ENCODE data around the gene ENPEP.
"Not testable (repeated sequence)": the region's sequence is repeated elsewhere in the genome, so short reads cannot be mapped to it uniquely, and the experiment has no call there.

The ENPEP gene

DNA sequence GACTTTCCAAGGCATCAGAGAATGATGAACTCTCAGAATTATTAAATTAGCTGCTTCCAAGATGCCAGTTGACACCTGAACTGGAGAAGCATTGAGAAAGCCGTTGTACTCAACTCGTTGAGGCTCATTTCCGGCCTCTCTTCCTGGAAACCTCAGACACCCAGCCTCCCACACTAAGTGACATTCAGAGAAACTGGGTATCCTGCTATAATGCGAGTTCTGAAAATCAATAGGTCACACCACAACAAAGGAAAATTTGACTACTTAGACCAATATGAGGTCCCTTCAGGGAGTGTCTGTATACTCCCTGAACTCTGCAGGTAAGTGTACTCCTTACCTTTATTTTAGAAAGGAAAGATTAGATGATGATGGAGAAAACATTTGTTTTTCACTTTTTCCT is 51.2 kb downstream of the ENPEP start:
- DNase-seq = no peak

GRCh38 chr4:110532901-110533589 is 57.1 kb downstream of the ENPEP start:
- DNase-seq = no peak

DNA sequence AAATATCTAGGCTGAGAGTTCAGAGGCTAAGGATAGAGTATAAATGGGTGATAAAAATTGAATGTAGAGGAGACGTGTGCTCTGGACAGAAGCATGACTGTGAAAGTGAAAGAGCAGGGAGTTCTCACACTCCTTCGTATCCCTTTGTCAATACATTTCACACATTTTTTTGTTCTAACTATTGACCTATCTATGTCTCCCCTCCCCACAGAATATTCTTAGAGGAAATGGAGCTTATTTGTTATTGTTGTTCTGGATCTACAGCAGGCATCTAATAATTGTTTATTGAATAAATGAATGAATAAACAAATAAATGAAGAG is 57.6 kb downstream of the ENPEP start:
- no peak for DNase-seq

DNA sequence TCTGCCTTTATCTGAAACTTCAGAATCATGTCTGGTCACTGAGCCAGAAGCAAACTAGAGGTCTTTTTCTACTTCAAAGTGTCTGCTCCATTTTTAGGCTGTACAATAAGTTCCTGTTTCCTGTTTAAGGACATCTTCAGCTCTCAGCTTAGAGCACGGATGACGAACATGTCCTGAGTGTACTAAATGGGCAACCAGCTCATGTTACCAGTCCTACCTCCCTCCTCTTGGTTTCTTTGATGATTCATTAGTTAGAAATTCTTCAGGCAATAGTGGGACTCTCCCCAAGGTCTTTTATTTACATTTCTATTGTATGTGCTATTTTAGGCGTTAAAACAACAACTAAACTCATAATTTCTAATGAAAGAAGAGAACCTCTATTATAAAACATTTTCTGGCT is 58.0 kb downstream of the ENPEP start:
- DNase-seq = peak; percentile 95

DNA sequence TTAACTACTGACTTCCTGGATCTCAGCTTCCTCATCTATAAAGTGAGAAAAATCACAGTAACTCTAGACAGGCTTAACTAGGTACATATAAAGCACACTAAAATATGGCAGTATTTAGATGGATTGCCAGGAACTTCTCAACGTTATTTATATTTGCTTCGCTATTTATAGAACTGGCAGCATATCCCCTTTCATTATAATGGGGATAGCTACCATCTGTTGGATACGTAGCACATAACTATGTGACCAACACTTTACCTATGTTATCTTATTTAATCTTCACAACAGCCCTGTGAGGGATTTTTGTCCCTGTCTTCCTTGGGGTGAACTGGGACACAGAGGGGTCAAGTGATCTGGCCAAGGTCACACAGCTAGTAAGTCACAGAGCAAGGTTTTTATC is 64.6 kb downstream of the ENPEP start:
- peak; percentile 50 for DNase-seq

DNA sequence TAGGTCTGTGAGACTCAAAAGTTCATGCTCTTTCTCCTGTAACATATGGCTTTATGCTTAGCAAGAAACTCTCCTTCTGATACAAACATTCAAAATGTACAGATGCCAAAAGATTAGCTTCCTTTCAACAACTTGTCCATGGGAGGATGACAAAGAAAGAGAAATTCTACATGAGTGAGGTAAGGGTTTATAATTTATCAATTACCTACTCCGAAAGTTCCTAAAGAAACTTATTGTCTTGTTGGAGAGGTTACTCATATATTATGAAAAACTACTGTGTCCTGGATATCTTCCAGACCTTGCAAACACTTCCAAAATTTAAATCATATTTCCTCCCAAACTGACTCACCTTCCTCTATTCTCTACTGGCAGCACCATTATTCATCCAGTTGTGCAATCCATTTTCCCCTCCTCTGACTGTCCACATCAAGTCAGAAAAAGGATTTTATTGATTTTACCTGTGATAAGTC is 65.1 kb downstream of the ENPEP start:
- DNase-seq = peak; percentile 89

- DNase-seq = peak; percentile 13
Observed at GRCh38 chr4:110543577-110543976, 67.6 kb downstream of the ENPEP start.

GRCh38 chr4:110544594-110544993 is 68.6 kb downstream of the ENPEP start:
- DNase-seq = no peak

DNA sequence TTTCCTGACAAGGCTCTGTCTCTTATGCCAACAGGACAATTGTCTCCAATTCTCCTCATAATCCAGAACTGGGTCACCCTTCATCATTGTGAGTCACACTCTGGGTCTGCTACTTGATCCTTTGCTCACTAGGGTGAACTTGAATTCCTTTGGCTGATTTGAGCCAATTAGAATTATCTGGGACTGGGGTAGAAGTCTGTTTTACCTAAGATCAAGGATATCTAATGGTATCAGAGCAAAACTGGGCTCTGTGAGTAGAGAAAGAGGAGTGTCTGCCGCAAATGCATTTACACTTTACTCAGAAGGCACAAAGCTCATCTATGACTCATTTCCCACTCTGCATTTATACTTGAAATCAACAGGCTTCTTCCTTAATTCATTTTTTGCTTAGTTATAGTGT is 74.3 kb downstream of the ENPEP start:
- DNase-seq = peak; percentile 31

GRCh38 chr4:110553197-110553596 is 77.2 kb downstream of the ENPEP start:
- no peak for DNase-seq

GRCh38 chr4:110567214-110567613 is 91.3 kb downstream of the ENPEP start:
- no peak for DNase-seq

DNA sequence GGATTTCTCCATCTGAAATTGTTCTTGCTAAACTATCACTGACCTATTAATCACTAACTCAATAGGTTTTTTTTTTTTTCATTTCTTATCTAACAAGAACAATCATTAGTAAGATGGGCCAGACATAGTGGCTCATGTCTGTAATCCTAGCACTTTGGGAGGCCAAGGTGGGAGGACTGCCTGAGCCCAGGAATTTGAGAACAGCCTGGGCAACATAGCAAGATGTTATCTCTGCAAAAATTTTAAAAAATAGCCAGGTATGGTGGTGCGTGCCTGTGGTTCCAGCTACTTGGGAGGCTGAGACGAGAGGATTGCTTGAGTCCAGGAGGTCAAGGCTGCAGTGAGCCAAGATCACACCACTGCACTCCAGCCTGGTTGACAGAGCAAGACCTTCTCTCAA is 100.7 kb downstream of the ENPEP start:
- not testable (repeated sequence) for DNase-seq

DNA sequence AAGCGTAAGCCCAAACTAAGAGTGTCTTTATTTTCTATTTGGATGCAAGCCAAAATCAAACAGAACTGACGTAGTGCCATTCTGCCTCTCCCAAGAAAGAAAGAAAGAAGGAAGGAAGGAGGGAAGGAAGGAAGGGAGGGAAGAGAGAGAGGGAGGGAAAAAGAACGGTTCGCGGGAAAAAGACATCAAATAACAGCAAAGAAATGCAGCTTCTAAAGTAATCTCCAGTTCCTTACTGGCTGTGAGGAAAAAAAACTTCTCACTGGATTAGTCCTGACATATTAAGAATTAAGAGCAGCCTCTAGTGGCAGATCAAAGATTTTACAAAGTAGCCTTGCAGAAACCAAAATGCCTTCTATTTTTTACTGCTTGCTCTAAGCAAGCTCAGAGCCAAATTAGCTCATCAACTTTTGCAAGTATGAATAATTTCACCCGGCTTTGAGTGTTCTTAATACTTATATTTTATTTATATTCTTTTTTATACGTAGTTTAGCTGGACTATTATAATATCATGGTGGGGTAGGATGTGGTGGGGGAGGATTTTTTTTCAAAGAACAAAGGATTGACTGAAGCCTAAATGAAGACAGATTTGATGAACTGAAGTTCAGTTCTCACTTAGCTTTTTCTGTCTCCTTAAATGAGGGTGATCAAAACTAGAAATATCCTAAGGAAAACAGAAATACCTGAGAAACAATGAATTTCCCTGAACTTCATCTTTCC is 110.3 kb downstream of the ENPEP start:
- DNase-seq = peak; percentile 70

DNA sequence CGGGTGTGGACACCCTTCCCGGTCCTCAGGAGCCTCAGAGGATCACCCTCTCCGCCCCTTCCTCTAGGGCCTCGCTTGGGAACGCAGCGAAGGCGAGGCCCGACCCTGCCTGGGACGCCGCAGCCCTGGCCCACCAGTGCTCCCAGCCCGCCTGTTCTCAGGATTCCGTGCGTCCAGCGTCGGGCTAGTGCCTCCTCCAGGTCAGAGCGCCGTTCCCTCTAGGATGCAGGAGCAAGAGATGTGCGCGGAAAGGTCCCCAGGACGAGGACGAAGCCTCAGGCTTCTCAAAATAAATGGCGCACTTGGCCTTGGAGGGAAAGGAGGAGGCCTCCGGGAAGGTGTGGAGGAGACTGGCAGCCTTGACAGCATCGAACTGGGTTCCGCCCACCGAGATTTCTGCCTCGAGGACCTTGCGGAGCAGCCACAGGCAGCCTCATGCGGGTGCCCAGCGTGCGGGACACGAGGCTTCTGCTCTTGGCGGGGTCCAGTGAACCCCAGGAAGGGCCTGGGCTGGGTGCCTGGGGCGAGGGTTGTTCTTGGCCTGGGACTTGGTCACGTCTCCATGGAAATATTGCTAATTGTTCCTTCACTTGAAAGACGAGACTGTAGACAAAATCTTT is 111.8 kb downstream of the ENPEP start:
- no peak for DNase-seq

GRCh38 chr4:110589297-110589696 is 113.3 kb downstream of the ENPEP start:
- peak; percentile 28 for DNase-seq

- DNase-seq = no peak
Observed at GRCh38 chr4:110595583-110595982, 119.6 kb downstream of the ENPEP start.

DNA sequence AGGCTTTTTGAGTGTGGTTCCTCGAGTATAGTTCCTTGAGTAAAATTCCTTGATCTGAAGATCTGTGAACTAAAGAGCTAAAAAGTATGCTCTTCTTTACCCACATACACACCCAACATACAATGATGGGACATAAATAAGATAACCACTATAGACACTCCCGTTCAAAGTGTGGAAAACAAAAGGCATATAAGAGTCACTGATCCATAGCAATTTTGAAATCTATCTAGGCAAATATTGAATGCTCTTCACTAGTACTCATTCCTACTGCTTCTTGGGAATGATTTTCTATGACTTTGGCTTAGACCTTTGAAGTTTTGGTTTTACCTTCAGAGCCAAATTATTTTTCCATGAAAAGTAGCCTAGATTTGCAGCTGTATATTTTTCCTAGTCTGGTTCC is 120.5 kb downstream of the ENPEP start:
- no peak for DNase-seq

DNA sequence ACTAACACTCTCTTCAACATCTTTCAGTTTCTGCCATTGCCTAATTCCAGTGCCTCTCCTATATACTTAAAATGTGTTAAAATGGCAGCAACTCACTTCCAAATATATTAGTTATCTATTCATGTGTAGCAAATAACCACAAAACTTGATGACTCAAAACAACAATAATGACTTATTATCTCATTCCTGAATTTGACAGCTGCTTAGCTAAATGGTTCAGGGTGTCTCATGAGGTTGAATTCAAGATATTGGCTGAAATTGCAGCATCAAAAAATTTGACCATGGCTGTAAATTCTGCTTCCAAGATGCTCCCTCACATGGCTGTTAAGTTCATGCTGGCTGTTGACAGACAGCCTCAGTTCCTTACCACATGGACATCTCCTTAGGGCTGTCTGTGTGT is 121.6 kb downstream of the ENPEP start:
- peak; percentile 5 for DNase-seq

GRCh38 chr4:110602061-110602460 is 126.1 kb downstream of the ENPEP start:
- DNase-seq = no peak

DNA sequence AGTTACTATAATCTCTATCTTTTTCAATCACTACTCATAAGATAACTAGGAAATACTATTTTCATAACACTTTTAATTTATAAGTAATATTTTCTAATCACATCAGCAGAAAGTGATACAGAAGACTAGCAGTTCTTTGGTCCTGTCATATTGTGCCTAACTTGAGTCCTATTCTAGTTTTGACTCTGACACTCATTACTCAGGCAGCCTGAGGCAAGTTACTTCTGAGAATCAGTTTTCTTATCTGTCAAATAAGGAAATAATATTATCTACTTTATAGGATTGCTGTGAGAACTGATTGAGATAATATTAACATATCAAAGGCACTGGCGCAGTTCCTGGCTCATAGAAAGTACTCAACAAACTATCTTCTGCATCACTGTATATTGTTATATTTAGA is 129.1 kb downstream of the ENPEP start:
- DNase-seq = no peak

GRCh38 chr4:110609044-110609750 is 133.2 kb downstream of the ENPEP start:
- DNase-seq = no peak

DNA sequence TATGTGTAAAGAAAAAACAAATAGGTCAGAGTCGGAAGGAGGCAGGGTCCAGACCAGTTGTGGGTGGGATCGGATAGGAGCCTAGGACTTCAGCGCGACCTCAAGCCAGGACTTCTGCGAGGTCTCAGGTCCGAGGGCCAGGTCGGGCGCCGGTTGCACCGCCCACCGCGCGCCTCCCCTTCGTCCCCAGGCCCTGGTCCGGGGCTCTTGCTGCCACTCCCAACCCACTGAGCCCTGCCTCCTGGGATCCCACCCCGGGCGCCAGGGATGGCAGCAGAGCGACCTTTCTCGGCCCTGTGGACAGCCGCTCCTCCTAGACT is 134.6 kb downstream of the ENPEP start:
- no peak for DNase-seq

DNA sequence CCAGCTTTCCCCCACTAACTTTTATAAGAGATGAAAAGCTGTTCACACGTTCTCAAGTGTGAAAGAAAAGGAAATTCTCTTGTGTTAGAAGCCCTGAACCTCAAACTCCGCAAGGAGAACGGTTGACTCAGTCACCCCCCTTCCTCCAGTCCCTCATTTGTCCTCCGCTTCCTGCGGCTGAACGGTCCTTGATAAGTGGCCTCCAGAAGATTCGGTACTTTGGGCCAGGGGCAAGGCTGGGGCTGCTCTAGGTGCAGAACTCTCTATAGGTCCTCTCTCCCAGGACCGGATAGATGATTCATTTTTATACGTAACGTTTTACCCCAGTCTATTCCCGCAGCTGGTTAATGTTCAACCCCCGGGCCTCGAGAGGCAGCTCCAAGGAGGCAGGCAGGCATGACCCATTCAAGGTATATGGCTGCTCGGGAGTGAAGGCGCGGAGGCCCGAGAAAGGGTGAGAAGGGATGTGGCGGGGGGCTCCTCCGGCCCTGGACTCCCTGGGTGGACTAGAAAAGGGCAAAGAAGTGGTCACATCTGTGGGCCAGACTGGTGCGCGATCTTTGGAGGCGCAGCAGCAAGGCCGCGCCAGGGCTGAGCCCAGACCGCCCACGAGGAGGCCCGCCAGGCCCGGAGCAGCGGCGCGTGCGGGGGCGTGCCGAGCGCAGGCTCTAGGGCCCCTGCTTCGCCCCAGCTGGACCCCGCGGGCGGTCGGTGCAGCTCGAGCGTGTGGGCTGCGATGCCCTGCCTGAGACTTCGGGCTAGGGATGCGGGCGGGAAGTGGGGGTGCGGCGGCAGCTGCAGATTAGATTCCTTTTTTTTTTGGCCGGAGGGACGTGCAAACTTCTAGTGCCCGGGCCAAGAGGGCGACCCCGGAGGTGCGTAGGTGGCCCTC is 135.2 kb downstream of the ENPEP start:
- no peak for DNase-seq

Measured in fibroblast of skin of right quadriceps (primary cell).